ENCODE measurements around the gene ARFGEF3. TPM values are rescaled to one million over a fixed set of nuclear protein-coding genes. Genes with fewer than 3 reads are reported as not detected.

ARFGEF3 gene
- total RNA-seq, 2 experiments from 2014 or later, result 0.05 to 0.08 TPM

DNA sequence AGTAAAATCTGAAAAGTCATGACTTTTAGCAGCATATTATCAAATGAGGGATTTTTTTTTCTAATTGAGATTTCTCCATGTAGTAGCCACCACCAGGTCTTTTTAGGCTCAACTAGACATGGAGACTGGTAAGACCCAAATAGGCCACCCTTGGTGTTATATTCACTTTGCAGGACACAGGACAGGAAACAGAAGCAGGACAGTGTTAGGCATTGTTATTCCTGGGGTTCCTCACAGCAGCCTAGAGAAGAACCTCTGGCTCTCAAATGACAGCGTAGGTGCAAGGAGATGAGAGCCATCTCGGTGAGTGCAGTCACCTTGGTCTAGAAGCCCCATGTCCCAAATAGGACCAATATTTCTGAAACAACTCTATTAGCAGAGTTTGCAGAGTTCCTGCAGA lies 75.7 kb downstream of the ARFGEF3 start:
- H3K4me3 Mint-ChIP-seq, result no peak overlapping the region
- H3K36me3 Mint-ChIP-seq (ENCODE audit: low read depth), result no peaks in the 10 kb centered on the region
- no peaks in the 10 kb centered on the region for H3K4me1 Mint-ChIP-seq (ENCODE audit: low read depth)
- no peak for ATAC-seq
- no peaks in the 10 kb centered on the region for H3K9me3 Mint-ChIP-seq (ENCODE audit: insufficient read depth)
- no peak for DNase-seq
- ChIA-PET POLR2A (no interaction called here), CTCF (no interaction called here)
- peaks cover 2% of the 10 kb centered on the region for H3K27me3 Mint-ChIP-seq (ENCODE audit: low read depth)
- H3K27ac Mint-ChIP-seq, result no peak overlapping the region

DNA sequence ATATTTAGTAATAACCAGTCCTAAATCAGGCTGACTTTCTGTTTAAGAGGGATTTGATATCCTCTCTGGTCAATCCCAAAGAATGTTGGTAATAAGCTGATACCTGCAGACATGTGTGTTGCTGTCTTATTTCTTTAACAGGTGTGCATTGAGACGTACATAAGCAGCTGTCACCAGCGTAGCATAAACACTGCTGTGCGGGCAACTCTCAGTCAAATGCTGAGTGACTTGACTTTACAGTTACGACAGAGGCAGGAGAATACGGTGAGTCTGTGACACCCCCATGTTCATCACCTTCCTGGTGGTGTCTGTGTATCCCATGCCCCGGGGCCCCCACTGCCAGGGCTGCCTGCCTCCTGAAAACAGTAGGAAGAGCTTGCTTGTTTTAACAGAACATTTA lies 76.6 kb downstream of the ARFGEF3 start:
- Mint-ChIP-seq H3K36me3 (ENCODE audit: low read depth) (no peaks in the 10 kb centered on the region), H3K27ac (no peak overlapping the region), H3K27me3 (ENCODE audit: low read depth) (peaks cover 2% of the 10 kb centered on the region), H3K4me3 (no peak overlapping the region), H3K9me3 (ENCODE audit: insufficient read depth) (no peaks in the 10 kb centered on the region), H3K4me1 (ENCODE audit: low read depth) (no peaks in the 10 kb centered on the region)
- POLR2A ChIA-PET, result no interaction called here
- CTCF ChIA-PET, result interaction anchor here (1.3 kb wide), 1 partner anchor 122 kb away, joined by 5 read pairs; no protein-coding TSS in a partner anchor
- ATAC-seq (no peak), DNase-seq (no peak)

DNA sequence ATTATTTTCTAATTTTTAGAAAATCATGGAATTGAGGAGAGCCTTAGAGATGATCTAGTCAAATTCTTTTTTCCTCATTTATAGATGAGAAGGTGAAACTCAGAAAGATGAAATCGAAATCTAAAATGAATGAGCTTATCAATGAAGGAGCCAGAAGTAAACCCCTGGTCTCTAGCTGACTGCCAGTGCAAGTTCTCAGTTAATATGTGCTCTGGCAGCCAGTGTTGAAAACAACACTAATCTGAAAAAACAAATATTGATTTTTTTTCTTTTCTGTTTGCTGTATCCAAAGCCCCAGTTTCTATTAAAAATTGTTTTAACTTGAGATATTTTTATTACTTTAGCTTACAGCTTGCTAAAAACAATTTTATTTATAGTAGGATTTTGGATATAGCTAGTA lies 78.0 kb downstream of the ARFGEF3 start:
- no peaks in the 10 kb centered on the region for H3K9me3 Mint-ChIP-seq (ENCODE audit: insufficient read depth)
- H3K4me3 Mint-ChIP-seq, result no peak overlapping the region
- H3K36me3 Mint-ChIP-seq (ENCODE audit: low read depth), result no peaks in the 10 kb centered on the region
- no peak overlapping the region for H3K27ac Mint-ChIP-seq
- ChIA-PET CTCF (interaction anchor here (1.3 kb wide), 1 partner anchor 123 kb away, joined by 5 read pairs; no protein-coding TSS in a partner anchor), POLR2A (no interaction called here)
- ATAC-seq (no peak), DNase-seq (no peak)
- H3K27me3 Mint-ChIP-seq (ENCODE audit: low read depth), result peaks cover 6% of the 10 kb centered on the region
- H3K4me1 Mint-ChIP-seq (ENCODE audit: low read depth), result no peaks in the 10 kb centered on the region

DNA sequence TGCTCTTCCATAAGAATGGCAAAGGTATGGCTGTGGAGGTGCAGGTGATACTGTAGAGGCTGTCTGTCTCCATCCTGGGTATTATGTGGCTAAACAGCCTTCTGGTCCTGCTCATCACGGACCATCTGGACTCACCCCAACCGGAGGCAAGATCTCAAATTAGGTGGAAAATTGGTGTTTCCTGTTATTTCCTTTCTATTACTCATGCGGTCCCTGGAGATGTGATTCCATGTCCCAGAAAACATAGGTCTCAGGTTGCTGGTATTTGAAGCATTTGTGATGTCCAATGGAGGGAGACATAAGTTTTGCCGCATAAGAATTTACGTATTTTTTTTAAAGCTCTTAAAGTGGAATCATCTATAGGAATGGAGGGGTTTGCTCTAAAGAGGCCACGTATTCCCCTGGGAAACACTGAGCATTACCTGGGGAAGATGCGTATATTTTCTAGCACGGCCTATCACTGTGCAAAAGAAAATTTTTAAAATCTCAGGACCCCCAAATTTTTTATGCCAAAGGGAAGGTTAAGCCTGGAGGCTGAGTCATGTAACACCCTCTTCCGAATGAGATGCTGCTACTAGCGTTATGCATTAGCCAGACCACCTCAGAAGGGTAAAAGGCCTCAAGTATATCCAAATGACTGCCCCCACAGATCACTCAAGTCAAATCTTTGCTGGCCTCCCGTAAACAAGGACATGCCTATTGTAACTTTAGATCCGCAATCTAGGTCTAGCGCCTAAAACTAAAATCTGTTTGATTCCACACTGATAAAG lies 78.9 kb downstream of the ARFGEF3 start:
- peaks cover 4% of the 10 kb centered on the region for H3K27me3 Mint-ChIP-seq (ENCODE audit: low read depth)
- ChIA-PET CTCF (no interaction called here), POLR2A (no interaction called here)
- H3K4me1 Mint-ChIP-seq (ENCODE audit: low read depth), result no peaks in the 10 kb centered on the region
- no peak for DNase-seq
- no peaks in the 10 kb centered on the region for H3K36me3 Mint-ChIP-seq (ENCODE audit: low read depth)
- ATAC-seq, result no peak
- H3K27ac Mint-ChIP-seq, result no peak overlapping the region
- H3K9me3 Mint-ChIP-seq (ENCODE audit: insufficient read depth), result no peaks in the 10 kb centered on the region
- H3K4me3 Mint-ChIP-seq, result no peak overlapping the region

DNA sequence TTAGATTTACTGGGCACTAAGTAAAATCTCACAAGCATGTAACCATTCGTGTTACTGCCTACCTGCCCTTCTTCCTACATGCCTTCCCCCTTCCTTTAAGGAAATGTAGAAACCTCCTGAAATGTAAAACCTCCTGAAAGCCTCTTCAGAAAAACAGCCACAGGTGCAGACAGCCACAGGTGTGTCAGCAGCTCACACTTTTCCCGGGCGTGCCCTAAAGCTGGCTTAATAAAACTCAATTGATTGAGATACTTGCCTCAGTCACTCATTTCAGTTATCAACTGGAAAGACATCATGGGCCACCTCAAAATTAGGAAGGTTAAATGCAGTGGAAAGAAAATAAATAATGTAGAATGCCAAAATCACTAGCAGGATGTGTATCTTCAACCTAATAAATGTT lies 79.6 kb downstream of the ARFGEF3 start:
- Mint-ChIP-seq H3K36me3 (ENCODE audit: low read depth) (no peaks in the 10 kb centered on the region), H3K27ac (no peak overlapping the region), H3K4me3 (no peak overlapping the region), H3K9me3 (ENCODE audit: insufficient read depth) (no peaks in the 10 kb centered on the region), H3K27me3 (ENCODE audit: low read depth) (peaks cover 4% of the 10 kb centered on the region), H3K4me1 (ENCODE audit: low read depth) (no peaks in the 10 kb centered on the region)
- ATAC-seq (no peak), DNase-seq (no peak)
- ChIA-PET CTCF (no interaction called here), POLR2A (no interaction called here)

DNA sequence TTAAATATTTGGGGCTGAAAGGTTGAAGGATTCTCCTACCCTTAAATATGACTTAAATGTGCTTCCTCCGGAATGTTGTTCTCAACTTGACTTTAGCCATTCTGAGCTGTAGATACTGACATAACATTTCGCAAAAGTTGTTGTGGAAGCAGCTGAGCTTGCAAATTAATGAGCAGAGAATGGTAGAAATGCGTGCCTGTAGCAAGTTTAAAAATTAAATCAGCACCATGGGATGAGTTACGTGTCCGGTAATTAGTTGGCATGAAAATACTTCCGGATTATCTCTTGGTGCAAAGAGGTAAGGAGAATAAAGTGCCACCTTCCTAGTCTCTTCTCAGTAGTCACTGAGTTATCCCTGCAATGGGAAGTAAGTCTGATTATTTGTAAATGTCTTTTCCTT lies 80.2 kb downstream of the ARFGEF3 start:
- Mint-ChIP-seq H3K36me3 (ENCODE audit: low read depth) (no peaks in the 10 kb centered on the region), H3K4me3 (no peak overlapping the region), H3K9me3 (ENCODE audit: insufficient read depth) (no peaks in the 10 kb centered on the region), H3K27ac (no peak overlapping the region), H3K27me3 (ENCODE audit: low read depth) (peaks cover 4% of the 10 kb centered on the region), H3K4me1 (ENCODE audit: low read depth) (no peaks in the 10 kb centered on the region)
- CTCF ChIA-PET, result no interaction called here
- DNase-seq (no peak), ATAC-seq (no peak)
- POLR2A ChIA-PET, result no interaction called here

DNA sequence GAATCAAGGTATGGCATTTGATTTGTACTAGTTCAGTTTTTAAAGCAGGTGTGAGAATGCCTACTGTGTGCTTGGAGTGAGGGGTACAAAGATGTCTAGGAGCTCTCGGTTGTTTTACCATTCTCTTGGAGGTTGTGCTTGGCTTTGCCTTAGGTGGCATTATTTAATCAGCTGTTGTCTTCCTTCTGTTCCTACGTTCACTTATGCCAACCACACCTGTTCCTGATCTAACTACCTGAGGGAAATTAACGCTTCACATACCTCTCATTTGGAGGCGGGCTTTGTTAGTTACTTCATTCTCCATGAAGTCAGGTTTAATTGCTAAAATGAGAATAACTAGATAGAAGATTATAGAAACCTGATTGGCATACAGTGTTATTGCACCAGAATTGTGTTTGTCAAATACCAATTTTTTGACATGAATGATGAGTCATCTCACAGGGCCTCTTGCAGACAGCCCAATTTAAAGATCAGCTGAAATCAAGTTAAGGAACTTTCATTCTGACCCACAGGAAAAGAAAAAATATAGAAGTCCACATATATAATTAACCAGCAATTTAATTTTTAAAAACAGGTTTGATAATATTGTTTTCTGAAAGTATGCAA lies 81.4 kb downstream of the ARFGEF3 start:
- Mint-ChIP-seq H3K4me3 (no peak overlapping the region), H3K9me3 (ENCODE audit: insufficient read depth) (no peaks in the 10 kb centered on the region), H3K27ac (no peak overlapping the region), H3K27me3 (ENCODE audit: low read depth) (peaks cover 6% of the 10 kb centered on the region), H3K36me3 (ENCODE audit: low read depth) (no peaks in the 10 kb centered on the region), H3K4me1 (ENCODE audit: low read depth) (no peaks in the 10 kb centered on the region)
- CTCF ChIA-PET, result no interaction called here
- no peak for DNase-seq
- no peak for ATAC-seq
- POLR2A ChIA-PET, result no interaction called here

DNA sequence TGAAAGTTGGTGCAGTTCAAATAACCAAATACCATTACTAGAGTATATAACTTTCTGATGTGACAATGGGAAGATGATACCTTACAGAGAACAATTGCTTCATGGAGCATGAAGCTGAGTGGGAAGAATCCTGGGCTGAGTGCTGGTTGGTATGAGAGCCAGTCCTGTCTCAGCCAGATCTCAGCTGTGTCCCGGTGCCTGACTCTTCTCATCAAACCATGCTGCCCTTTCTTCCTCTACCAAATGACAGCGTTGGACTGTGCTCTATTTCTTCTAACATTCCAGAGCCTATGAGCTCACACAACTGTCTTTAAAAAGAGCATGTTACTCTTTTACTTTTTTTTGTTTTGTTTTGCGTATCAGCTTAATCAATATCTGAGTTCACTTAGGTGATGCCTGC lies 84.0 kb downstream of the ARFGEF3 start:
- CTCF ChIA-PET, result no interaction called here
- H3K36me3 Mint-ChIP-seq (ENCODE audit: low read depth), result no peaks in the 10 kb centered on the region
- POLR2A ChIA-PET, result no interaction called here
- no peak for DNase-seq
- no peak overlapping the region for H3K27ac Mint-ChIP-seq
- no peak overlapping the region for H3K4me3 Mint-ChIP-seq
- no peaks in the 10 kb centered on the region for H3K9me3 Mint-ChIP-seq (ENCODE audit: insufficient read depth)
- H3K4me1 Mint-ChIP-seq (ENCODE audit: low read depth), result no peaks in the 10 kb centered on the region
- peaks cover 6% of the 10 kb centered on the region for H3K27me3 Mint-ChIP-seq (ENCODE audit: low read depth)
- no peak for ATAC-seq

DNA sequence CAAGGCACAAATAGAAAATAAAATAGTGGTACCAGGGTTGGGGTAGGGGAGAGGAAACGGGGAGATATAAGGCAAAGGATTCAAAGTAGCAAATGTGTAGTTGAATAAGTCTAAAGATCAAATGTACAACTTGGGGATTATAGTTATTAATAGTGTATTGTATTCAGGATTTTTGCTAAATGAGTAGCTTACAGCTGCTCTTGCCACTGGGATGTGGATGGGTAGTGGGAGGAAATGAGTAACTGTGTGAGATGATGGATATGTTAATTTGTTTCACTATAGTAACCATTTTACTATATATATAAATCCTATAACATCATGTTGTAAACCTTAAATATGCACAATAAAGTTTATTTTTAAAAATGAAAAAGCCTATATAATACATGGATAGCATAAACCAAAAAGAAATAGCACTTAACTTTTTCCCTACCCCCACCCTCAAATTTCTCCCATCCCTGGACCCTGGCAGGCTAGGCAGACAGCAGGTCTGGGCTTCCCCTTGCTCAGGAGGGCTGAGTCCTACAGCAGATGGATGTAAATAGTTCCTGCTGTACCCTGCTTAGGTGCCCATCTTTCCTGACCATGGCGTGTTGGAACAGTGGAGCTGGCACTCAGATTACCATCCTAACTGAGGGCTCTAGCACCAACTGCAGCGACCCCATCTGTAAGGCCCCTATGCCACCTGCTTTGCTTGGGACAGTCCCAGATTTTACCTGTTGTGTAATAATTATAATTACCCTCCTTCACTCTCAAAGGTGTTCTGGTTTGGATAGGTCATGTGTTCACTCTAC lies 85.1 kb downstream of the ARFGEF3 start:
- ATAC-seq (no peak), DNase-seq (no peak)
- H3K9me3 Mint-ChIP-seq (ENCODE audit: insufficient read depth), result no peaks in the 10 kb centered on the region
- H3K27ac Mint-ChIP-seq, result no peak overlapping the region
- H3K4me3 Mint-ChIP-seq, result no peak overlapping the region
- H3K27me3 Mint-ChIP-seq (ENCODE audit: low read depth), result peaks cover 8% of the 10 kb centered on the region
- no peaks in the 10 kb centered on the region for H3K36me3 Mint-ChIP-seq (ENCODE audit: low read depth)
- POLR2A ChIA-PET, result no interaction called here
- H3K4me1 Mint-ChIP-seq (ENCODE audit: low read depth), result no peaks in the 10 kb centered on the region
- CTCF ChIA-PET, result no interaction called here

DNA sequence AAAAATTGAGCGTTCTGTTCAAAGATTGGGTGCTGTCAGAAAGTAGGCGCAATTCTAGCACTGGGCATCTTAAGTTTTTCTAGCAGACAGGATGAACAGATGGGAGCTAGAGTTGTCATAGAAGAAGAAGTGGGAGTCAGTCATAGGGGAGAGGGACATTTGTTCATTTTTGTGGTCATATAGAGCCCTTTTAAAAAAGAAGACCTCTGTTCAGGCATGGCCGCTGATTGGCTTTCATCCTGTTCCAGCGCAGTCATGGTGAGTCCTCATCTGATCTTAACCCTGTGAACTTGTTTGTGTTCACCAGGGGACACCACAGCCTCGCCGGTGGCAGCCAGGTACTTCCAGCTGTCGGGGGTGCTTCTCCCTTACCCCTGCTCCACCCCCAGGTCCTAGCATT lies 86.3 kb downstream of the ARFGEF3 start:
- Mint-ChIP-seq H3K36me3 (ENCODE audit: low read depth) (no peaks in the 10 kb centered on the region), H3K27me3 (ENCODE audit: low read depth) (peaks cover 8% of the 10 kb centered on the region), H3K9me3 (ENCODE audit: insufficient read depth) (no peaks in the 10 kb centered on the region), H3K4me3 (no peak overlapping the region), H3K27ac (no peak overlapping the region), H3K4me1 (ENCODE audit: low read depth) (no peaks in the 10 kb centered on the region)
- ChIA-PET POLR2A (no interaction called here), CTCF (no interaction called here)
- no peak for ATAC-seq
- DNase-seq, result no peak

DNA sequence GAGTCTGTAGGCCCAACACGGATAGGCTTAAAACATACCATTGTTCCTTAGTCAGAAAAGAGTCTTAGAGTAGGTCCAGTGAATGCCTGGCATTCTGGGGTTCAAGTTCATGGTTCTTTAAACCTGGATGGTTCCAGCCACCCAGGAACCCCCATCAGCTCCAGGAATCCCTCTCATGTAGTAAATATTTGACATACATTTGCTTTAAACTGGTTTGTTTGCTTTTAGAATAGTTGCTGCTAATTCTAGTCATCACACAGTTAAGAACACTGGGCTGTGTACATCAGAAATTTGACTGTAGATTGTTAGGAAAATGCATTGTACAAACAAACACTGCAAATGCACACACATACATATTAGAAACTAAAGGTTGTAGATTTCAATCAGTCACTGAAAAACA lies 87.1 kb downstream of the ARFGEF3 start:
- Mint-ChIP-seq H3K4me3 (no peak overlapping the region), H3K27me3 (ENCODE audit: low read depth) (peaks cover 8% of the 10 kb centered on the region), H3K9me3 (ENCODE audit: insufficient read depth) (no peaks in the 10 kb centered on the region), H3K36me3 (ENCODE audit: low read depth) (no peaks in the 10 kb centered on the region), H3K4me1 (ENCODE audit: low read depth) (no peaks in the 10 kb centered on the region), H3K27ac (no peak overlapping the region)
- POLR2A ChIA-PET, result no interaction called here
- no peak for DNase-seq
- CTCF ChIA-PET, result no interaction called here
- ATAC-seq, result no peak

DNA sequence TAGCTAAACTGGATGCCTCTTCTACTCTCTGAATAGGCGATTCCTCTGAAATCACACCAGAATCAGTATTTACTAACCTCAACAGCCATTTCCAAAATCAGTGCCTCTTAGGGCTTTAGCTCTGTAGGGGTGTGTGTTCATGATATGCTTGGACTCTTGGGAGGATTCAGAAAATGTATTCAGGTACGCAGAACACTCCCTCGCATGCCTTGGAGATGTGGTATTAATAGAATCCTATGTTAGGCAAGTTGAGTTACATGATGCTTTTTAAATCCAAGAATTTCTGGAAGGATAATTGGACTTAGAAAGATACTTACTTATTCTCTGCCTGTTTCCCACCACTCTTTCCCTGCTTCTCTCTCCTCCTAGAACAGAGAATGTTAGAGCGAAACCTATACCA lies 88.3 kb downstream of the ARFGEF3 start:
- H3K4me3 Mint-ChIP-seq, result no peak overlapping the region
- H3K36me3 Mint-ChIP-seq (ENCODE audit: low read depth), result no peaks in the 10 kb centered on the region
- H3K27me3 Mint-ChIP-seq (ENCODE audit: low read depth), result peaks cover 5% of the 10 kb centered on the region
- H3K9me3 Mint-ChIP-seq (ENCODE audit: insufficient read depth), result no peaks in the 10 kb centered on the region
- CTCF ChIA-PET, result no interaction called here
- no peaks in the 10 kb centered on the region for H3K4me1 Mint-ChIP-seq (ENCODE audit: low read depth)
- POLR2A ChIA-PET, result no interaction called here
- ATAC-seq (no peak), DNase-seq (no peak)
- no peak overlapping the region for H3K27ac Mint-ChIP-seq

Measured in activated CD8-positive, alpha-beta T cell treated with anti-CD3 and anti-CD28 coated beads, Interleukin-2, amount 10 ng/mL, durations not matched to agents 7 days and 5 days (primary cell).